Nucleus accumbens (tissue), 56 donors: ENCODE data around the gene USP9X.
"Not testable (repeated sequence)": the region's sequence is repeated elsewhere in the genome, so short reads cannot be mapped to it uniquely, and the experiment has no call there.

ENCODE experiments used
- DNase-seq, 56 donors: peaks; one replicate each; lab custom pipeline; 2025; lab: John Stamatoyannopoulos, UW

The USP9X gene

DNA sequence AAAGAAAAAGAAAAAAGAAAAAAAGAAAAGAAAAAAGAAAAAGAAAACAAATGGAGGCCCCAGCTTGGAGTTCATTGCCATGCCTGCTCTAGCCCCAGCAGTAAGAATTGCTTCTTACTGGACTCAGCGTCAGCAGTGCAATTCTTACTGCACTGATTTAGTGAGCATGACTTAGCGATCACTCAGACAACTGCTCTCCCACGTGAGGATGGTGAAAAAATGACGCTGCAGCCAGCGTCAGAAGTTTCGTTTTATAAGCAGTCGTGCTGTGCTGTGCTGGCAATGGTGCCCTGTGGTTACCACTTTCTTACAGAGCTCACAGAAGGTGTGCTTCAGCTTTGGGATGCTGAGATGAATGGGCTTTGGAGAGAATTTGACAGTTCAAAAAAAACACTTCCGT, 180.4 kb downstream of the USP9X start:
- DNase-seq, result peak in 27 of 56 donors; percentile 0 to 44 (median 5)

- DNase-seq, result no peak
Measured at GRCh38 chrX:41273638-41274037, 188.4 kb downstream of the USP9X start.

DNA sequence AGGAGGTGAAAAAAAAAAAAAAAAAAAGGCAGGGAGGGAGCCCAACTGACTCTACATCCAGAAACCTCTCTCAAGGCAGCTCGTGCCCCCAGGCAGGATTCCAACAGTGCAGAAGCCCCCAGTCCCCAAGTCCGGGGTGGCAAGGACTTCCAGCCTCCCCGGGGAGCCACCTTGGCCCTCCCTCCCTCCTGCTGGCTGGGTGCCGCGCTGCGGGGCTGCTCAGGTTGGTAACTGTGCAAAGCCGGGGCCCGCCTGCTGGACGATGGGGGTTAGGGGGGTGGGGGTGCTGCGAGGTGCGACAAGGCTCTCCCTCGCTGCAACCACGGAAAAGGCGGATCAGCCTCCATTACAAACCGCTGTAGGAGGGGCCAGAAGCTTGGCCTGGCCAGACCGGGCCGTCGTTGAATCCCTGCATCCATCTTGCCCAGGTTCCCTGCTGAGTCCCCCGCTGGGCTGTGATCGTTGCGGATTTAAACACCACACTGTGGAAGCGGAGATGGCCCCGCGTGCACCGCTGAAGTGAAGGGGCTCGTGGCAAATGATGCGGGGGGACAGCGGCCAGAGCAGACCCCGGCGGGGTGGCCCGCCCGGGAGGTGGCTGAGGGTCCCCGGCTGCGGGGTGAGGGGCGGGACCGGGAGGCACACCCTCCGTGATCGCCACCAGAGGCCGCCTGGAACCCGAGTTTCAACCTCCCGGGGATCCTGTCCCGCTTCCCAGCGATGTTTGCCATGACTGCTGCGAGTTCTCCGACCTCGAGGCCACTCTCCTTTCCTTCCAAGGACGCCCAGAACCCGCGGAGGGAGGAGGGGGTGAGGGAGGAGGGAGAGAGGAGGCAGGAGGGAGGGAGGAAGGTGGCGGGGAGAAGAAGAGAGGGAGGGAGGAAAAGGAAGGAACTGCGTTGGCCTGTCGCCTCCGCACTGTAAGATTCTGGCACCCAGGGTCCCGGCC, 190.7 kb downstream of the USP9X start:
- DNase-seq, result peak in 54 of 56 donors; percentile 2 to 75 (median 38)

GRCh38 chrX:41276661-41277506, 191.6 kb downstream of the USP9X start:
- DNase-seq, result peak in 2 of 56 donors; percentile 0 to 24

- DNase-seq, result not testable (repeated sequence)
Measured at GRCh38 chrX:41282307-41282706, 197.1 kb downstream of the USP9X start.

DNA sequence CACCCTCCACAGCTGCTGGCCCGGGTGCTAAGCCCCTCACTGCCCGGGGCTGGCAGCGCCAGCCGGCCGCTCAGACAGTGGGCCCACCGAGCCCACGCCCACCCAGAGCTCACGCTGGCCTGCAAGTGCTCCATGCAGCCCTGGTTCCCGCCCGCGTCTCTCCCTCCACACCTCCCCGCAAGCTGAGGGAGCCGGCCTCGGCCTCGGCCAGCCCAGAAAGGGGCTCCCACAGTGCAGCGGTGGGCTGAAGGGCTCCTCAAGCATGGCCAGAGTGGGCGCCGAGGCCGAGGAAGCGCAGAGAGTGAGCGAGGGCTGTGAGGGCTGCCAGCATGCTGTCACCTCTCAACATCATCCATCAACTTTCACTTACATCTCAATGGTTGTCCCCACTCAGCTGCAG, 200.7 kb downstream of the USP9X start:
- DNase-seq, result not testable (repeated sequence)
